ENCODE data around the gene IGFBPL1.
"Not testable (repeated sequence)": the region's sequence is repeated elsewhere in the genome, so short reads cannot be mapped to it uniquely, and the experiment has no call there.

IGFBPL1 gene

DNA sequence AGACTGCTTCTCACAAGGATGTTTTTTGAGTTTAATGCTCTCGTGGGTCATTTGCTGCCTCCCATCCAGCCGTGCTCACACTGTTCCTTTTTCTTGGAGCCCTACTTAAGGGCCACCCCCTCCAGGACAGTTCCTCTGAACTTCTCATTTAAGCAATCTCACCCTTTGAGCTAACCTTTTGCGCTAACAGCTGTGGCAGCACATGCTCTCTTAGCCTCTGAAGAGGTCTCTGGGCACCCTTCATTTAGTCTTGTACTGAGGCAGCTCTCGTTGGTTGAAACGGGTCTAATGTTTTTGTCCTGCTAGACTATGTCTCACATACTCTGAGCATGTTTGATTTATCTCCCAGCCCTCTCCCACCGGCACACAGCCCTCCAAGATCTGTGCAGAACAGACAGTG, 19.9 kb downstream of the IGFBPL1 start:
- Histone ChIP-seq H2AFZ (ENCODE audit: low read depth, low read length) (no peak overlapping the region), H3K4me3 (ENCODE audit: low read depth in 1 of 2, low read length in 2 of 2) (no peak overlapping the region), H3K36me3 (ENCODE audit: insufficient read depth, low read length) (no peaks in the 10 kb centered on the region), H3K9ac (ENCODE audit: low read depth, low read length) (no peak overlapping the region), H3K4me1 (ENCODE audit: insufficient read depth, low read length) (no peaks in the 10 kb centered on the region), H3K27ac (ENCODE audit: low read length) (no peak overlapping the region), H4K20me1 (ENCODE audit: insufficient read depth, low read length) (no peaks in the 10 kb centered on the region), H3K4me2 (ENCODE audit: insufficient read depth, low read length) (no peak overlapping the region), H3K79me2 (ENCODE audit: insufficient read depth, low read length) (no peaks in the 10 kb centered on the region), H3K27me3 (ENCODE audit: insufficient read depth, low read length, poor library complexity) (no peaks in the 10 kb centered on the region), H3K9me3 (ENCODE audit: insufficient read depth, low read length, severe bottlenecking) (no peaks in the 10 kb centered on the region)
- TF ChIP-seq CTCF (IDR thresholded peaks at IDR 0.05; ENCODE audit: borderline replicate concordance, extremely low read depth, low read length, poor library complexity, severe bottlenecking) (no peak), EZH2 (IDR thresholded peaks at IDR 0.05; ENCODE audit: borderline replicate concordance, low read depth, low read length, severe bottlenecking) (no peak)
- ATAC-seq (ENCODE audit: insufficient read depth, low read depth) (no peak), DNase-seq (no peak)

DNA sequence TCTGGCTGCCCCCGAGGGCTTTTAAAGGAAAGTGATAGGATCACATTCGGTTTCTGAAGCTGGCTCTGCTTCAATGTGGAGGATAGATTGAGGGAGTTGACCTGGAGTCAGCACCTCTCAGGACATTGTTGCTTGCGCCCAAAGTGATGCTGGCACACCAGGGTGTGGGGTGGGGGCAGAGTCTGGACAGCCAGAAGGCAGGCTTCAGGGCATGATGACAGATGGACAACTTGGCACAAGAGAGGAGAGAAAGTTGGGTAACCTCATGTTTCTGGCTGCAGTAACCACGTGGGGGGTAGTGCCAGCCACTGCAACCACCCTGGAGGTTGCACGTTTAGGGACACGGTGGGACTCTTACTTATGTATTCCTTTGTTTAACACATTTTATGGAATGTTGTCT, 22.3 kb downstream of the IGFBPL1 start:
- H3K4me3 ChIP-seq (ENCODE audit: low read depth in 1 of 2, low read length in 2 of 2): no peak overlapping the region
- ATAC-seq (ENCODE audit: insufficient read depth, low read depth): no peak
- H3K36me3 ChIP-seq (ENCODE audit: insufficient read depth, low read length): peaks cover 9% of the 10 kb centered on the region

DNA sequence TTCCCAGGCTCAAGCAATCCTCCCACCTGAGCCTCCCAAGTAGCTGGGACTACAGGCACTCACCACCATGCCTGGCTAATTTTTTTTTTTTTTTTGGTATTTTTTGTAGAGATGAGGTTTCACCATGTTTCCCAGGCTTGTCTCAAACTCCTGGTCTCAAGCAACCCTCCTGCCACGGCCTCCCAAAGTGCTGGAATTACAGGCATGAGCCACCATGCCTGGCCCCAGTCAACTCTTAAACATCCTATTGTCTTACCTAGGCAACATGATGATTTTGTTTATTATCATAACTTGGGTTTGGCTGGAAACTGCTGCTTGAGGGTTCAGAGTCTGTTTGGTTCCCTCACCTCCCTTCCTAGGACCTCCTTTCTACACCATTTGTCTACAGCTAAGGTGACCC, 25.1 kb downstream of the IGFBPL1 start:
- not testable (repeated sequence) for H3K79me2 ChIP-seq (ENCODE audit: insufficient read depth, low read length); H3K9ac ChIP-seq (ENCODE audit: low read depth, low read length); H3K4me2 ChIP-seq (ENCODE audit: insufficient read depth, low read length); H3K4me1 ChIP-seq (ENCODE audit: insufficient read depth, low read length); H3K27me3 ChIP-seq (ENCODE audit: insufficient read depth, low read length, poor library complexity); ATAC-seq (ENCODE audit: insufficient read depth, low read depth); H4K20me1 ChIP-seq (ENCODE audit: insufficient read depth, low read length); DNase-seq; H3K9me3 ChIP-seq (ENCODE audit: insufficient read depth, low read length, severe bottlenecking); H3K4me3 ChIP-seq (ENCODE audit: low read depth in 1 of 2, low read length in 2 of 2); H3K27ac ChIP-seq (ENCODE audit: low read length); H2AFZ ChIP-seq (ENCODE audit: low read depth, low read length)
- peaks cover 24% of the 10 kb centered on the region for H3K36me3 ChIP-seq (ENCODE audit: insufficient read depth, low read length)

More for the DNA sequence above, 22.3 kb downstream of the IGFBPL1 start:
- Histone ChIP-seq H3K9me3 (ENCODE audit: insufficient read depth, low read length, severe bottlenecking) (no peaks in the 10 kb centered on the region), H2AFZ (ENCODE audit: low read depth, low read length) (no peak overlapping the region), H3K4me2 (ENCODE audit: insufficient read depth, low read length) (no peak overlapping the region), H3K79me2 (ENCODE audit: insufficient read depth, low read length) (no peaks in the 10 kb centered on the region), H3K9ac (ENCODE audit: low read depth, low read length) (no peak overlapping the region), H4K20me1 (ENCODE audit: insufficient read depth, low read length) (no peaks in the 10 kb centered on the region), H3K4me1 (ENCODE audit: insufficient read depth, low read length) (no peaks in the 10 kb centered on the region), H3K27me3 (ENCODE audit: insufficient read depth, low read length, poor library complexity) (no peaks in the 10 kb centered on the region), H3K27ac (ENCODE audit: low read length) (no peak overlapping the region)
- TF ChIP-seq EZH2 (IDR thresholded peaks at IDR 0.05; ENCODE audit: borderline replicate concordance, low read depth, low read length, severe bottlenecking): no peak
- TF ChIP-seq CTCF (IDR thresholded peaks at IDR 0.05; ENCODE audit: borderline replicate concordance, extremely low read depth, low read length, poor library complexity, severe bottlenecking): no peak
- DNase-seq: no peak

- peaks cover 24% of the 10 kb centered on the region for H3K36me3 ChIP-seq (ENCODE audit: insufficient read depth, low read length)
- H3K27me3 ChIP-seq (ENCODE audit: insufficient read depth, low read length, poor library complexity): no peaks in the 10 kb centered on the region
- H3K9ac ChIP-seq (ENCODE audit: low read depth, low read length): no peak overlapping the region
- no peaks in the 10 kb centered on the region for H4K20me1 ChIP-seq (ENCODE audit: insufficient read depth, low read length)
- no peak overlapping the region for H3K4me2 ChIP-seq (ENCODE audit: insufficient read depth, low read length)
- peaks cover 24% of the 10 kb centered on the region for H3K79me2 ChIP-seq (ENCODE audit: insufficient read depth, low read length)
- no peak overlapping the region for H3K4me3 ChIP-seq (ENCODE audit: low read depth in 1 of 2, low read length in 2 of 2)
- ATAC-seq (ENCODE audit: insufficient read depth, low read depth): no peak
- TF ChIP-seq EZH2 (IDR thresholded peaks at IDR 0.05; ENCODE audit: borderline replicate concordance, low read depth, low read length, severe bottlenecking) (no peak), CTCF (IDR thresholded peaks at IDR 0.05; ENCODE audit: borderline replicate concordance, extremely low read depth, low read length, poor library complexity, severe bottlenecking) (no peak)
- H3K9me3 ChIP-seq (ENCODE audit: insufficient read depth, low read length, severe bottlenecking): no peaks in the 10 kb centered on the region
- no peak overlapping the region for H2AFZ ChIP-seq (ENCODE audit: low read depth, low read length)
- DNase-seq: no peak
- no peak overlapping the region for H3K27ac ChIP-seq (ENCODE audit: low read length)
- peaks cover 21% of the 10 kb centered on the region for H3K4me1 ChIP-seq (ENCODE audit: insufficient read depth, low read length)
These were observed 27.9 kb downstream of the IGFBPL1 start for GRCh38 chr9:38396371-38396671.
